Activated B cell treated with CpG ODN at 0.5 μM for 24 hours (primary cell): ENCODE measurements around the gene GDPGP1. TPM values are rescaled to one million over a fixed set of nuclear protein-coding genes. Genes with fewer than 3 reads are reported as not detected.
"Not testable (repeated sequence)": the region's sequence is repeated elsewhere in the genome, so short reads cannot be mapped to it uniquely, and the experiment has no call there.

Experiments
- ATAC-seq: fragments of 200-7000 bp; cut with Tn5 transposase; one replicate; pipeline ENCODE4 v1.10.0; 2021; ENCODE audit warnings: low read depth, mild to moderate bottlenecking, moderate library complexity
- CTCF ChIA-PET: fragments of 350-600 bp; sonication (Branson Sonifier 250); formaldehyde crosslinking; loops from one replicate; lab custom pipeline; 2021; ENCODE audit warnings: antibody characterized with exemption; lab: Charles Lee
- POLR2A ChIA-PET: fragments of 350-600 bp; sonication (Branson Sonifier 250); formaldehyde crosslinking; loops from one replicate; lab custom pipeline; 2021; ENCODE audit warnings: antibody characterized with exemption; lab: Charles Lee
- DNase-seq: peaks from one replicate; pipeline ENCODE4 v3.0.0; 2022
- H3K27ac Mint-ChIP-seq: one replicate; pipeline ENCODE4 v1.8.0; 2020; ENCODE audit warnings: mixed read lengths
- H3K27me3 Mint-ChIP-seq: one replicate; pipeline ENCODE4 v1.8.0; 2021; ENCODE audit warnings: mixed read lengths
- H3K36me3 Mint-ChIP-seq: one replicate; pipeline ENCODE4 v1.8.0; 2021; ENCODE audit warnings: low read depth, mixed read lengths
- H3K4me1 Mint-ChIP-seq: one replicate; pipeline ENCODE4 v1.8.0; 2021; ENCODE audit warnings: mixed read lengths
- H3K4me3 Mint-ChIP-seq: one replicate; pipeline ENCODE4 v1.8.0; 2020; ENCODE audit warnings: mild to moderate bottlenecking, mixed read lengths
- H3K9me3 Mint-ChIP-seq: one replicate; pipeline ENCODE4 v1.8.0; 2020; ENCODE audit warnings: mixed read lengths
- intact Hi-C: fragments of 100-400 bp; cut with micrococcal nuclease; formaldehyde crosslinking; loops from one replicate; pipeline ENCODE4 v1.15.1; 2024
- total RNA-seq: library from RNA; stranded (reverse); gene quantifications from 2 replicates; pipeline ENCODE4 v1.2.3, GENCODE V29; 2022
- TF ChIP-seq, protein P1 (sequence below): fragments of 200-600 bp; IDR thresholded peaks from one replicate; pipeline ENCODE4 v1.8.0; 2022; ENCODE audit warnings: antibody characterized with exemption, mild to moderate bottlenecking

GDPGP1 gene
- total RNA-seq, 1 donor from 2014 or later = 6.2 TPM

- not testable (repeated sequence) for H3K27ac Mint-ChIP-seq, ATAC-seq, H3K27me3 Mint-ChIP-seq, H3K9me3 Mint-ChIP-seq, H3K4me3 Mint-ChIP-seq, H3K36me3 Mint-ChIP-seq
- ChIA-PET CTCF (interaction anchor here (0.6 to 1.9 kb wide), 14 partner anchors 10 to 979 kb away, joined by 3 to 9 read pairs (median 4); no protein-coding TSS in a partner anchor), POLR2A (interaction anchor here (0.6 kb wide), 1 partner anchor 164 kb away, joined by 4 read pairs; no protein-coding TSS in a partner anchor)
- H3K4me1 Mint-ChIP-seq = peaks cover 11% of the 10 kb centered on the region
- intact Hi-C loops = loop anchor here (1.0 kb wide), 1 partner anchor 189 kb away; no protein-coding TSS in a partner anchor
- peak; percentile 52 for DNase-seq
- TF ChIP-seq, protein P1, sequence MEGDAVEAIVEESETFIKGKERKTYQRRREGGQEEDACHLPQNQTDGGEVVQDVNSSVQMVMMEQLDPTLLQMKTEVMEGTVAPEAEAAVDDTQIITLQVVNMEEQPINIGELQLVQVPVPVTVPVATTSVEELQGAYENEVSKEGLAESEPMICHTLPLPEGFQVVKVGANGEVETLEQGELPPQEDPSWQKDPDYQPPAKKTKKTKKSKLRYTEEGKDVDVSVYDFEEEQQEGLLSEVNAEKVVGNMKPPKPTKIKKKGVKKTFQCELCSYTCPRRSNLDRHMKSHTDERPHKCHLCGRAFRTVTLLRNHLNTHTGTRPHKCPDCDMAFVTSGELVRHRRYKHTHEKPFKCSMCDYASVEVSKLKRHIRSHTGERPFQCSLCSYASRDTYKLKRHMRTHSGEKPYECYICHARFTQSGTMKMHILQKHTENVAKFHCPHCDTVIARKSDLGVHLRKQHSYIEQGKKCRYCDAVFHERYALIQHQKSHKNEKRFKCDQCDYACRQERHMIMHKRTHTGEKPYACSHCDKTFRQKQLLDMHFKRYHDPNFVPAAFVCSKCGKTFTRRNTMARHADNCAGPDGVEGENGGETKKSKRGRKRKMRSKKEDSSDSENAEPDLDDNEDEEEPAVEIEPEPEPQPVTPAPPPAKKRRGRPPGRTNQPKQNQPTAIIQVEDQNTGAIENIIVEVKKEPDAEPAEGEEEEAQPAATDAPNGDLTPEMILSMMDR = peak; percentile 56
Measured at GRCh38 chr15:90293040-90293810, 59.2 kb downstream of the GDPGP1 start.

GRCh38 chr15:90294159-90294558 lies 60.1 kb downstream of the GDPGP1 start:
- peaks cover 11% of the 10 kb centered on the region for H3K4me1 Mint-ChIP-seq
- H3K36me3 Mint-ChIP-seq = no peaks in the 10 kb centered on the region
- POLR2A ChIA-PET = no interaction called here
- CTCF ChIA-PET = interaction anchor here (0.8 to 1.8 kb wide), 5 partner anchors 9 to 592 kb away, joined by 3 to 9 read pairs (median 6); no protein-coding TSS in a partner anchor
- intact Hi-C loops = no loop called here
- TF ChIP-seq, protein P1 = no peak
- ATAC-seq = no peak
- no peak overlapping the region for H3K27ac Mint-ChIP-seq
- H3K27me3 Mint-ChIP-seq = peaks cover 8% of the 10 kb centered on the region
- no peak overlapping the region for H3K4me3 Mint-ChIP-seq
- H3K9me3 Mint-ChIP-seq = no peaks in the 10 kb centered on the region
- no peak for DNase-seq

DNA sequence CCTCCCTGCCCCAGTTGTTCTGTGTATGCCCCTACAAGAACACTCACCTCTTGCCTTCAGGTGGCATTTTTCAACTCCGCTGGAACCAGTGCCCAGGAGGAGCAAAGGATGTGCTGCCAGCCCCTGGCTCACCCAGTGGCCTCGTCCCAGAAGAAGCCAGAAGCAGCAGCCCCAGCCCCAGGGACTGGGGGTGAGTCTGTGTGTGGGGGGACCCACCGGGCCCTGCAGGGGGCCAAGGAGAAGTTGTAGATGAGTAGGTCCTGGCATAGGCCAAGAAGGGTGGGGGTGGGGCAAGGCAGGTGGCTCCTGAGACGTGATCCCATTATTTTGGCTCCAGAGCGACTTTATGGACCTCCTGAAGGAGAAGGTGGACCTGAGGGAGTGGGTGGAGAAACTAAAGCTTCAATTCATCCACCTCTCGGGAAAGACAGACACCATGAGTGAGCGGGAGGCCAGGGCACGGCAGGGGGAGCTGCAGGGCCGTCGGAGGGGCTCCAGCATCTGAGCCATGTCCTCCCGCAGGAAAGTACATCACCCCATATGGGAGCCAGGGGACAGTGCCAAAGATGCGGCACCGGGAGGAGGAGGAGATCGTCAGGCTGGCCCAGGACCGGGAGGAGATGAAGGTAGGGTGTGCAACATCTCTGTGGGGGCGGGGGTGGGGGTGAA lies 60.7 kb downstream of the GDPGP1 start:
- H3K27ac Mint-ChIP-seq = no peak overlapping the region
- DNase-seq (no peak), ATAC-seq (no peak)
- intact Hi-C loops = no loop called here
- ChIA-PET CTCF (no interaction called here), POLR2A (no interaction called here)
- TF ChIP-seq, protein P1 = no peak
- peaks cover 8% of the 10 kb centered on the region for H3K27me3 Mint-ChIP-seq
- no peaks in the 10 kb centered on the region for H3K36me3 Mint-ChIP-seq
- H3K4me3 Mint-ChIP-seq = no peak overlapping the region
- peaks cover 11% of the 10 kb centered on the region for H3K4me1 Mint-ChIP-seq
- no peaks in the 10 kb centered on the region for H3K9me3 Mint-ChIP-seq

GRCh38 chr15:90295270-90295648 lies 61.2 kb downstream of the GDPGP1 start:
- no peaks in the 10 kb centered on the region for H3K9me3 Mint-ChIP-seq
- H3K27ac Mint-ChIP-seq = no peak overlapping the region
- TF ChIP-seq, protein P1 = no peak
- peaks cover 8% of the 10 kb centered on the region for H3K27me3 Mint-ChIP-seq
- H3K4me1 Mint-ChIP-seq = peaks cover 11% of the 10 kb centered on the region
- no peak for DNase-seq
- intact Hi-C loops = no loop called here
- ATAC-seq = no peak
- no peaks in the 10 kb centered on the region for H3K36me3 Mint-ChIP-seq
- ChIA-PET CTCF (no interaction called here), POLR2A (no interaction called here)
- no peak overlapping the region for H3K4me3 Mint-ChIP-seq

Other genes starting within 250 kb of the GDPGP1 start
- 36.2 and 45.5 TPM in 2 replicates for gene ZNF710, start 232.9 kb upstream of the GDPGP1 start, total RNA-seq
- gene IDH2, start 131.7 kb upstream of the GDPGP1 start, total RNA-seq = 49.1 and 51.2 TPM in 2 replicates
- gene SEMA4B, start 32.9 kb upstream of the GDPGP1 start, total RNA-seq = 68.1 and 85.1 TPM in 2 replicates
- gene CIB1, start 268 bp upstream of the GDPGP1 start, total RNA-seq = 96.6 and 105 TPM in 2 replicates
- gene TTLL13, start 15.3 kb downstream of the GDPGP1 start, total RNA-seq = 0.49 and 2.2 TPM in 2 replicates
- gene NGRN, start 31.5 kb downstream of the GDPGP1 start, total RNA-seq = 32.8 and 34.1 TPM in 2 replicates
- gene ZNF774, start 118.1 kb downstream of the GDPGP1 start, total RNA-seq = 1.3 and 2.9 TPM in 2 replicates
- 187 and 227 TPM in 2 replicates for gene IQGAP1, start 154.0 kb downstream of the GDPGP1 start, total RNA-seq